Fibroblast of skin of scalp (primary cell): Measurements from ENCODE around the gene EGFR. TPM values are rescaled to one million over a fixed set of nuclear protein-coding genes. Genes with fewer than 3 reads are reported as not detected.

Experiments used
- DNase-seq: peaks from one replicate; pipeline ENCODE4 v3.0.0-alpha.2; 2013
- polyA plus RNA-seq, 2 experiments: library from polyadenylated mRNA; unstranded; fragments of 120-200 nt; gene quantifications; one replicate each; pipeline ENCODE4 v1.2.1, GENCODE V29; 2013; ENCODE audit not compliant: insufficient read length in 2 of 2

The EGFR gene
- 6.5 TPM for polyA plus RNA-seq (2013, experiment 1 of 2; ENCODE audit: insufficient read length)
- 7.2 TPM for polyA plus RNA-seq (2013, experiment 2 of 2; ENCODE audit: insufficient read length)

GRCh38 chr7:55018361-55019190 is at the start of gene EGFR:
TSS of gene EGFR (plus strand) at chr7:55019017. CDS start at chr7:55019278, 261 bp downstream.
- peak; percentile 72 for DNase-seq

GRCh38 chr7:54969208-54969967 is 49.4 kb upstream of the EGFR start:
- no peak for DNase-seq

DNA sequence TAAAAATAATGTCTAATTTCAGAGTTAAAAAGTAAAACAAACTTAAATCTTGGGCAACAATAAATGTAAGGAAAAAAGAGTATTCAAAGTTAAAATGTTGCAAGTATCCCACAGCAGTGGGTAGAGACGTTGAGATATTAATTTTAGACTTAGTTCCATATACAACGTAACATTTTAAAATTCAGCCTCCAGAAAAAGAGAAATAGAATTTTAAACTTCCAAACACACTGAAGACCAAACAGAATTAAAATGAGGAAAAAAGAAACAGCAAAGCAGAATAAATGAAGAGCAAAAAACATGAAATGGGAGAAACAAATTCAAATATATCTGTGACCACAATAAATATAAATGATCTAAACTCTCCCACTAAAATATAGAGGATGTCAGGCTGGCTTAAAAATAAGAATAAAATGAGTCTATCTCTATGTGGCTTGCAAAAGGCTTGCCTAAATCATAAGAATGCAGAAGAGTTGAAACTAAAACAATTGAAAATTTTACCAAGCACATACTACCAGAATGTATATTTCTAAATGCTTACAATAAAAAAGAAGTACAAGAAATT is 46.0 kb upstream of the EGFR start:
- DNase-seq: no peak

- DNase-seq: no peak
Measured at GRCh38 chr7:54978364-54979116, 40.3 kb upstream of the EGFR start.

DNA sequence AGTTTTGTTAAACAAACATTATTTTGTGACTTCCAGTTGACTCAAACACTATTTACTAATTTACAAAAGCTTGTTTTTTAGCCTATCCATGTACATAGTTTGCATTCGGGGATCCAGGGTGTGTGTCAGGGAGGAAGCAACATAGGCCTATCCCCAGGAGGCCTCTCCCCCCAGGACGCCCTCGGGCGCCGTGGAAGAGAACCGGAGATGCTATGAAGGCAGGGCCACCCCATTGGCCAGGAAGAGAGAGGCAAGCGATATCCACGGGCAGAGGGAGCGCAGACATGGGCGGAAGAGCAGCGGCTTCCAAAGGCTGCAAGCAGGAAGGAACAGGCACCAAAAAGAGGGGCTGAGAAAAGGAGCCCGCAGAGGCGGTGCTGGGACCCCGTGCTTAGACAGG is 38.3 kb upstream of the EGFR start:
- no peak for DNase-seq

- DNase-seq: no peak
Measured at GRCh38 chr7:54981913-54982312, 36.9 kb upstream of the EGFR start.

- DNase-seq: peak; percentile 86
Measured at GRCh38 chr7:54985426-54986330, 33.1 kb upstream of the EGFR start.

DNA sequence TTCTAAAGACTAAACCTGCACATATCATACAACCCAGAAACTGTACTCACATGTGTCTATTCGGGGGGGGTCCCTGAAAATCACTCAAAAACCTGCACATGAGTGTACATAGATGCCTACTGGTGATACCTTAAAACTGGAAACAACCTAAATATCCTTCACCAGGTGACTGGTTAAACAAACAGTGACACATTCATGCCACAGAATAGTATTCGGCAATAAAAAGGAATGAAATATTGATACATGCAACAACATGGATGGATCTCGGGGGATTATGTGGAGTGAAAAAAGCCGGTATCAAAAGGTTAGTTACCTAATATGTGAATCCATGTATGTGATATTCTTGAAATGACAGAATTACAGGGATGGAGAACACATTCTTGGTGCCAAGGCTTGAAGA is 32.1 kb upstream of the EGFR start:
- no peak for DNase-seq

GRCh38 chr7:54987772-54988171 is 31.0 kb upstream of the EGFR start:
- DNase-seq: no peak

- DNase-seq: no peak
Measured at GRCh38 chr7:54988516-54988915, 30.3 kb upstream of the EGFR start.

- DNase-seq: peak; percentile 51
Measured at GRCh38 chr7:54989453-54990225, 29.2 kb upstream of the EGFR start.

- no peak for DNase-seq
Measured at GRCh38 chr7:54991341-54991740, 27.5 kb upstream of the EGFR start.

- DNase-seq: peak; percentile 18
Measured at GRCh38 chr7:54992871-54993475, 25.8 kb upstream of the EGFR start.

- no peak for DNase-seq
Measured at GRCh38 chr7:54995166-54995565, 23.7 kb upstream of the EGFR start.

DNA sequence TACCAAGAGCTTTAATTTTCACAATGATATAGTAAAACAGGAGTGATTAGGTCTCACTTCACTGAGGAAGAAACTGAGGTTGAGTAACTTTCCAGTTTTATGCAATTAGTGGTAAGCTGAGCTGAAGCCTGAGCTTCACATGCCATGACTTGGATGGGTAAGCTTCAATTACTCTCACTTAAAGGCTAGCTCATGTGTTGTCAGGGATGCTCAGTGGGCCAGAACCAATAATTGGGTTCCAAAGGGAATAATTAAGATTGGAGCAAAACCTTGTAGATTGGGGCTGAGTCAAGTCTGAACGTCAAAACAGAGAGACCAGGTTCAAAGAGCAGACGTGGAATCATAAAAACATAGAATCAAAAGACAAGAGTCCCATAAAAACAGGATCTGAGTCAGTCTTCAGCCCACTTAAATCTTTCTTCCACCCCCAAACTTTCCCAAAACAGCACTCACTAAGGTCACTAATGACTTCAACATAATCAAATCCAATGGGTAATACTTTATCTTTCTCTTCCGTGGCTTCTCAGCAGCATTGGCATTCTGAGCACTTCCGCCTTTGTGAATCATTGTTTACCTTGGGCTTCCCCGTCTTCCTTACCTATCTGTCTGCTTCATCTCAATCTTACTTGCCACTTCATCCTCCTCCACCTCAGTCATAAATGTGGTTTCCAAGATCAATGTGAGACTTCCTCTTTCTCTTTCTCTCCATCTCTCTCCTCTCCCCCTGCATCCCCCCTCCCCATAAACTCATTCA is 23.0 kb upstream of the EGFR start:
- no peak for DNase-seq

- DNase-seq: no peak
Measured at GRCh38 chr7:54996391-54996790, 22.4 kb upstream of the EGFR start.

DNA sequence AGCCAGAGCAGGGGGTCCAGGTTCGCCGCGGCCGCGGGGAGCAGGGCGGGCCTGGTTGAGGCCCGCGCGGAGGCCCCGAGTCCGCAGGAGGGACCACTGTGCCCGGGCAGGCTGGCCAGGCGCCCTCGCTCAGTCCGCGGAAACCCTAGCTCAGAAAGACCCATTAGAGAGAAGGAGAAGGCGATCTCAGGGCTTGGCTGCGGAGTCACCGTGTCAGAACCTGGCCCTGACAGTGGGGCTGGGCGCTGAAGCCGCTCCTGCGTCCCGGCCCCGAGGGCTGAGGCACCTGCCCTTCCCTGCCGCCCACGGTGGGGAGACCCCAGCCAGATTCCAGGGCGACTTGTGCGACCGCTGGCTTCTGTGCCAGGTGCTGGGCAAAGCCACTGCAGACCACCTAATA is 14.2 kb upstream of the EGFR start:
- DNase-seq: no peak

DNA sequence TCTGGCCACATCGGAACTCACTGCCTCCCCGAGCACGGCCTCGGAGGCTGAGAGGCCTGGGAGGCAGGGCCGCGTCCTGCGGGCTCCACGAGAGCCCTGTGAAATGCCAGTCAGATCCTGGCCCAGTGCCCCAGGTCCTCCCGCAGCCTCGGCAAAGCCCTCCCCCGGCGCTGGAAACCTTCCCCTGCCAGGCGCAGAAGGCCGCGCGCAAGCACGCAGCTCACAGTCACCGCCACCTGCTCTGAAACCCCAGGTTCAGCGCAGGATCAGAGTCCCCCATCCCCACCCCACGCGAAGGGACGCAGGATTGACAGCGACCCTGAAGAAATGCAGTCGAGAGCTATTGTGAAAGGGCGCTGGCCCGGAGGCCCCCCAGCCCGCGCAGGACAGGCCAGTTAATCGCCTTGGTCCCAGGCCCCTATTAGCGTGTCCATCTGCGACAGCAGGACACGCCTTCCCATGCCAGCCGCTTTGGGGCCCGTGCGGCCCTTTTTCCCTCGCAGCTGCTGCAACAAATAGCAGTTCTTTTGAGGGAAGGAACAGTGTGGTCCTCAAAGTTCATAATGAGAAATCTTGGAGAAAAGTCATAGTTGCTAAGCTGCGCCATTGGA is 13.5 kb upstream of the EGFR start:
- no peak for DNase-seq

DNA sequence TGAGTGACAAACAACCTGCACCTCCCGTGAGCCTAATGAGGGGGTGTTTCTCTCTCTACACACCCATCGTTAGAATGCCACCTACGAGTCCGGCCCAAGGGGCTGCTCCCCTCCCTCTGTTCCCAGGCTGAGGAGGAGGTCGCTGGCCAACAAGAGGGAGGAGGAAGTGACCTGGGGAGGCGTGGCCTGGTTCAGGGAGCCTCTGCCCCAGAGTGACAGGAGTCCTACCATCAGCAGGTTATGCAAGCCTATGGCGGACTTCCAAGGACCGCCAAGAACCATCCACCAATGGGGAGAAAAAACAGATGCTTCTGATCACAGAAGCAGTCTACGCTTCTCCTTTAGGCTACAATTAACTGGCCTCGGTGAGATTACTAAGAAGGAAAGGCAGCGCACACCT is 12.3 kb upstream of the EGFR start:
- no peak for DNase-seq
